HL-60 (cell line): Measurements from ENCODE around the gene SYT10.

ENCODE experiments used
- GABPA ChIP-seq: IDR thresholded peaks from 2 replicates; pipeline ENCODE4 v1.6.1; 2012; ENCODE audit warnings: low read depth
- POLR2AphosphoS5 ChIP-seq: IDR thresholded peaks from 2 replicates; pipeline ENCODE4 v1.6.1; 2012; ENCODE audit warnings: low read depth
- SPI1 ChIP-seq: IDR thresholded peaks from 2 replicates; pipeline ENCODE4 v1.6.1; 2012; ENCODE audit warnings: low read depth, mild to moderate bottlenecking, borderline replicate concordance
- TF ChIP-seq, protein P1 (sequence below): IDR thresholded peaks from one replicate; pipeline ENCODE4 v1.5.1; 2011; ENCODE audit warnings: low read length, control low read depth, inconsistent platforms; ENCODE audit not compliant: insufficient read depth
- TF ChIP-seq, protein P2 (sequence below): IDR thresholded peaks from 2 replicates; pipeline ENCODE4 v1.6.1; 2012; ENCODE audit warnings: low read depth; ENCODE audit not compliant: insufficient replicate concordance

DNA sequence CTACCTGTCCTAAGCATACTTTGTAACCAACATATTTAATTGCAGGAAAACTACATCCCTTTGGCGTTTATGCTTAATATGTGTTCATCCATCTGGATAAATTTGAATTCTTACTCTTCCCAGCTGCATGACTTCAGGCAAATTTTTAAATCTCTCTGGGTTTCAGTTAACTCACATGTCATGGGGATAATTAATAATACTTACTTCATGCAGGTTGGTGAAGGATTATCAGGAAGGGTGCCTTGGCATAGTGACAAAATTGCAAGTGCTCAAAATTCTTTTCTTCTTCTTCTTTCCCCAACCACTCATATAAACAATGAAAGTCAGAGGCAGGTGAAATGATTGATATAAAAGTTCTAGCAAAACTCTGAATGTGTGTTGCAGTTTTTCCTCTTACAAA lies 15.9 kb downstream of the SYT10 start:
- TF ChIP-seq, protein P1, sequence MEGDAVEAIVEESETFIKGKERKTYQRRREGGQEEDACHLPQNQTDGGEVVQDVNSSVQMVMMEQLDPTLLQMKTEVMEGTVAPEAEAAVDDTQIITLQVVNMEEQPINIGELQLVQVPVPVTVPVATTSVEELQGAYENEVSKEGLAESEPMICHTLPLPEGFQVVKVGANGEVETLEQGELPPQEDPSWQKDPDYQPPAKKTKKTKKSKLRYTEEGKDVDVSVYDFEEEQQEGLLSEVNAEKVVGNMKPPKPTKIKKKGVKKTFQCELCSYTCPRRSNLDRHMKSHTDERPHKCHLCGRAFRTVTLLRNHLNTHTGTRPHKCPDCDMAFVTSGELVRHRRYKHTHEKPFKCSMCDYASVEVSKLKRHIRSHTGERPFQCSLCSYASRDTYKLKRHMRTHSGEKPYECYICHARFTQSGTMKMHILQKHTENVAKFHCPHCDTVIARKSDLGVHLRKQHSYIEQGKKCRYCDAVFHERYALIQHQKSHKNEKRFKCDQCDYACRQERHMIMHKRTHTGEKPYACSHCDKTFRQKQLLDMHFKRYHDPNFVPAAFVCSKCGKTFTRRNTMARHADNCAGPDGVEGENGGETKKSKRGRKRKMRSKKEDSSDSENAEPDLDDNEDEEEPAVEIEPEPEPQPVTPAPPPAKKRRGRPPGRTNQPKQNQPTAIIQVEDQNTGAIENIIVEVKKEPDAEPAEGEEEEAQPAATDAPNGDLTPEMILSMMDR, result no peak
- no peak for TF ChIP-seq POLR2AphosphoS5
- TF ChIP-seq, protein P2, sequence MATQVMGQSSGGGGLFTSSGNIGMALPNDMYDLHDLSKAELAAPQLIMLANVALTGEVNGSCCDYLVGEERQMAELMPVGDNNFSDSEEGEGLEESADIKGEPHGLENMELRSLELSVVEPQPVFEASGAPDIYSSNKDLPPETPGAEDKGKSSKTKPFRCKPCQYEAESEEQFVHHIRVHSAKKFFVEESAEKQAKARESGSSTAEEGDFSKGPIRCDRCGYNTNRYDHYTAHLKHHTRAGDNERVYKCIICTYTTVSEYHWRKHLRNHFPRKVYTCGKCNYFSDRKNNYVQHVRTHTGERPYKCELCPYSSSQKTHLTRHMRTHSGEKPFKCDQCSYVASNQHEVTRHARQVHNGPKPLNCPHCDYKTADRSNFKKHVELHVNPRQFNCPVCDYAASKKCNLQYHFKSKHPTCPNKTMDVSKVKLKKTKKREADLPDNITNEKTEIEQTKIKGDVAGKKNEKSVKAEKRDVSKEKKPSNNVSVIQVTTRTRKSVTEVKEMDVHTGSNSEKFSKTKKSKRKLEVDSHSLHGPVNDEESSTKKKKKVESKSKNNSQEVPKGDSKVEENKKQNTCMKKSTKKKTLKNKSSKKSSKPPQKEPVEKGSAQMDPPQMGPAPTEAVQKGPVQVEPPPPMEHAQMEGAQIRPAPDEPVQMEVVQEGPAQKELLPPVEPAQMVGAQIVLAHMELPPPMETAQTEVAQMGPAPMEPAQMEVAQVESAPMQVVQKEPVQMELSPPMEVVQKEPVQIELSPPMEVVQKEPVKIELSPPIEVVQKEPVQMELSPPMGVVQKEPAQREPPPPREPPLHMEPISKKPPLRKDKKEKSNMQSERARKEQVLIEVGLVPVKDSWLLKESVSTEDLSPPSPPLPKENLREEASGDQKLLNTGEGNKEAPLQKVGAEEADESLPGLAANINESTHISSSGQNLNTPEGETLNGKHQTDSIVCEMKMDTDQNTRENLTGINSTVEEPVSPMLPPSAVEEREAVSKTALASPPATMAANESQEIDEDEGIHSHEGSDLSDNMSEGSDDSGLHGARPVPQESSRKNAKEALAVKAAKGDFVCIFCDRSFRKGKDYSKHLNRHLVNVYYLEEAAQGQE, result no peak
- TF ChIP-seq GABPA, result no peak
- TF ChIP-seq SPI1, result no peak
